H1 (cell line): ENCODE data around the gene METTL6.

ENCODE experiments used
- ATF2 ChIP-seq: IDR thresholded peaks from 2 replicates; pipeline ENCODE4 v1.6.1; 2012; ENCODE audit warnings: low read length, inconsistent platforms
- CHD2 ChIP-seq: IDR thresholded peaks from 2 replicates; pipeline ENCODE4 v1.6.1; 2012; ENCODE audit warnings: low read length, improper control_type of control experiment
- CTCF ChIP-seq, 3 experiments: IDR thresholded peaks; 1 replicate in 2 of 3; 2 replicates in 1 of 3; pipeline versions ENCODE4 v1.5.1 to v1.6.1; 2011; ENCODE audit warnings: low read length in 3 of 3, mild to moderate bottlenecking in 3 of 3, inconsistent platforms in 2 of 3, low read depth in 1 of 3, moderate library complexity in 1 of 3; ENCODE audit not compliant: insufficient read depth in 1 of 3; ENCODE audit errors: control extremely low read depth in 1 of 3
- EZH2 ChIP-seq: fragments of 200-600 bp; sonication (generic); IDR thresholded peaks from 2 replicates; pipeline ENCODE4 v1.7.1; 2012; ENCODE audit warnings: low read depth, mild to moderate bottlenecking, moderate library complexity, low read length, inconsistent platforms; ENCODE audit not compliant: severe bottlenecking
- MAX ChIP-seq: IDR thresholded peaks from 2 replicates; pipeline ENCODE4 v1.6.1; 2012; ENCODE audit warnings: inconsistent platforms
- POLR2A ChIP-seq, 2 experiments: IDR thresholded peaks; 1 replicate in 1 of 2; 2 replicates in 1 of 2; pipeline ENCODE4 v1.6.1; 2011; ENCODE audit warnings: low read depth in 2 of 2, low read length in 2 of 2, mild to moderate bottlenecking in 2 of 2; ENCODE audit errors: control extremely low read depth in 1 of 2
- POLR2AphosphoS5 ChIP-seq: IDR thresholded peaks from 2 replicates; pipeline ENCODE4 v1.6.1; 2011; ENCODE audit warnings: low read depth, low read length
- RAD21 ChIP-seq, 2 experiments: IDR thresholded peaks in 1 of 2; conservative IDR thresholded peaks in 1 of 2; 2 replicates each; pipeline ENCODE4 v1.6.1; 2011; ENCODE audit warnings: low read depth in 2 of 2, low read length in 2 of 2, improper control_type of control experiment in 1 of 2, inconsistent platforms in 1 of 2, mild to moderate bottlenecking in 1 of 2, moderate library complexity in 1 of 2

- no peak for TF ChIP-seq POLR2AphosphoS5
- no peak for TF ChIP-seq CTCF (IDR thresholded peaks at IDR 0.05; ENCODE audit: control extremely low read depth in 1 of 3, insufficient read depth in 1 of 3, low read depth in 1 of 3, low read length in 3 of 3)
- TF ChIP-seq EZH2 = no peak
- TF ChIP-seq ATF2 = no peak
- TF ChIP-seq POLR2A (IDR thresholded peaks at IDR 0.05; ENCODE audit: control extremely low read depth in 1 of 2, low read depth in 2 of 2, low read length in 2 of 2) = no peak
- no peak for TF ChIP-seq RAD21 (IDR thresholded peaks at IDR 0.05 in 1 of 2, conservative IDR thresholded peaks at IDR 0.05 in 1 of 2; ENCODE audit: low read depth in 2 of 2, low read length in 2 of 2)
- no peak for TF ChIP-seq CHD2
- no peak for TF ChIP-seq MAX
Measured at GRCh38 chr3:15420871-15421270, 6.5 kb downstream of the METTL6 start.
